Activated B cell treated with CpG ODN at 0.5 μM for 24 hours (primary cell): ENCODE results near the gene ADGRF1. TPM values are rescaled to one million over a fixed set of nuclear protein-coding genes. Genes with fewer than 3 reads are reported as not detected.

Experiments
- ATAC-seq: fragments of 200-7000 bp; cut with Tn5 transposase; one replicate; pipeline ENCODE4 v1.10.0; 2021; ENCODE audit warnings: low read depth, mild to moderate bottlenecking, moderate library complexity
- CTCF ChIA-PET: fragments of 350-600 bp; sonication (Branson Sonifier 250); formaldehyde crosslinking; loops from one replicate; lab custom pipeline; 2021; ENCODE audit warnings: antibody characterized with exemption; lab: Charles Lee
- POLR2A ChIA-PET: fragments of 350-600 bp; sonication (Branson Sonifier 250); formaldehyde crosslinking; loops from one replicate; lab custom pipeline; 2021; ENCODE audit warnings: antibody characterized with exemption; lab: Charles Lee
- DNase-seq: peaks from one replicate; pipeline ENCODE4 v3.0.0; 2022
- H3K27ac Mint-ChIP-seq: one replicate; pipeline ENCODE4 v1.8.0; 2020; ENCODE audit warnings: mixed read lengths
- H3K27me3 Mint-ChIP-seq: one replicate; pipeline ENCODE4 v1.8.0; 2021; ENCODE audit warnings: mixed read lengths
- H3K36me3 Mint-ChIP-seq: one replicate; pipeline ENCODE4 v1.8.0; 2021; ENCODE audit warnings: low read depth, mixed read lengths
- H3K4me1 Mint-ChIP-seq: one replicate; pipeline ENCODE4 v1.8.0; 2021; ENCODE audit warnings: mixed read lengths
- H3K4me3 Mint-ChIP-seq: one replicate; pipeline ENCODE4 v1.8.0; 2020; ENCODE audit warnings: mild to moderate bottlenecking, mixed read lengths
- H3K9me3 Mint-ChIP-seq: one replicate; pipeline ENCODE4 v1.8.0; 2020; ENCODE audit warnings: mixed read lengths
- intact Hi-C: fragments of 100-400 bp; cut with micrococcal nuclease; formaldehyde crosslinking; loops from one replicate; pipeline ENCODE4 v1.15.1; 2024
- total RNA-seq: library from RNA; stranded (reverse); gene quantifications from 2 replicates; pipeline ENCODE4 v1.2.3, GENCODE V29; 2022
- TF ChIP-seq, protein P1 (sequence below): fragments of 200-600 bp; IDR thresholded peaks from one replicate; pipeline ENCODE4 v1.8.0; 2022; ENCODE audit warnings: antibody characterized with exemption, mild to moderate bottlenecking

Gene ADGRF1
- total RNA-seq, 1 donor from 2014 or later: not detected

DNA sequence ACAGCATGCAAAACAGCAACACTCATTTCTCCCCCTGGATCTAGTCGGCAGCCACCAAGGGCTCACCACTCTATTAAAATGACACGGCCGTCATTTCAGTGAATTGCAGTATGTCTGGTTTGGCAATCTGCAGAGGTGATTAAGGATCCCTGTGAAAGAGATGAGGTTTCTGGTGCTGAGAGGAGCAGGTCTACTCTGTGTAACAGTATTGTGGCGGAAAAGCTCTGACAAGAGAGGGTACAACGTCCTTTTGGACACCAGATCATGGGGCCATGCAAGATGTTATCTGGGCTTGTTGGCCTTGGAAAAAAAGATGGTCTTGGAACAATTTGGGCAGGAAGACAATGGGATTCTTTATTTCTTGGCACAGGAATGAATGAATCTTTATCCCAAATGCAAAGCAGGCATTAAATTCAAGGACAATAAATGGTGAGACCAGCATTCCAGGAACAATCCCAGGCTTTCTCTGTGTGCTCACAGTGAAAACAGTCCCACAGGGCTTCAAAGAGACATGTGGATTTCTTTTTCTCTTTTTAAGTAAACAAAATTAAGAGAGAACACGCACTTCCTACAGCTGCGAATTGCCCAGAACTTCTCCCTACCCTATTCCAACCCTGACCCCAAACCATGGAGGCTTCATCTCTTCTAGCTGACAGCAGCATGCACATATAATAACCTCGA lies 33.7 kb upstream of the ADGRF1 start:
- POLR2A ChIA-PET: no interaction called here
- CTCF ChIA-PET: no interaction called here
- H3K36me3 Mint-ChIP-seq: no peaks in the 10 kb centered on the region

DNA sequence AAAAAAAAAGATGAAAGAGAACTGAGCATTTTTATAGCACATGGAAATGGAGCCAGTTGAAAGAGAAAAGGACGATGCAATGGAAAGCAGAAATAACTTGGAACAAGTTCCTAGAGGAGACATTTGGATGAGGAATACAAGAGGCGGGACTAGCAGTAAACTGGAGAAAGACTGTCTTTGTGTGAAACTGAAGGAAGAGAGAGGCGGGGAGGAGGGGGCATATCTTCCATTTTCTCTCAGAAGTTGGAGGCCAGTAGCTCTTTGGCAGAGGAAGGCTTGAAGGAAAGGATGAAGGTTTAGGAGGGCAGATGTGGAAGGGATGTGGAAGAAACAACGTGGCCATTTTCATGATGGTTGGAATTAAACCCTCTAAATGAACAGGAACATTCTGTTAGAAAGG lies 33.0 kb upstream of the ADGRF1 start:
- H3K4me1 Mint-ChIP-seq: no peaks in the 10 kb centered on the region
- TF ChIP-seq, protein P1, sequence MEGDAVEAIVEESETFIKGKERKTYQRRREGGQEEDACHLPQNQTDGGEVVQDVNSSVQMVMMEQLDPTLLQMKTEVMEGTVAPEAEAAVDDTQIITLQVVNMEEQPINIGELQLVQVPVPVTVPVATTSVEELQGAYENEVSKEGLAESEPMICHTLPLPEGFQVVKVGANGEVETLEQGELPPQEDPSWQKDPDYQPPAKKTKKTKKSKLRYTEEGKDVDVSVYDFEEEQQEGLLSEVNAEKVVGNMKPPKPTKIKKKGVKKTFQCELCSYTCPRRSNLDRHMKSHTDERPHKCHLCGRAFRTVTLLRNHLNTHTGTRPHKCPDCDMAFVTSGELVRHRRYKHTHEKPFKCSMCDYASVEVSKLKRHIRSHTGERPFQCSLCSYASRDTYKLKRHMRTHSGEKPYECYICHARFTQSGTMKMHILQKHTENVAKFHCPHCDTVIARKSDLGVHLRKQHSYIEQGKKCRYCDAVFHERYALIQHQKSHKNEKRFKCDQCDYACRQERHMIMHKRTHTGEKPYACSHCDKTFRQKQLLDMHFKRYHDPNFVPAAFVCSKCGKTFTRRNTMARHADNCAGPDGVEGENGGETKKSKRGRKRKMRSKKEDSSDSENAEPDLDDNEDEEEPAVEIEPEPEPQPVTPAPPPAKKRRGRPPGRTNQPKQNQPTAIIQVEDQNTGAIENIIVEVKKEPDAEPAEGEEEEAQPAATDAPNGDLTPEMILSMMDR: no peak
- POLR2A ChIA-PET: no interaction called here
- no peak for ATAC-seq
- peaks cover 4% of the 10 kb centered on the region for H3K27me3 Mint-ChIP-seq
- intact Hi-C loops: no loop called here
- no peak overlapping the region for H3K27ac Mint-ChIP-seq
- H3K9me3 Mint-ChIP-seq: no peaks in the 10 kb centered on the region
- H3K36me3 Mint-ChIP-seq: no peaks in the 10 kb centered on the region
- H3K4me3 Mint-ChIP-seq: no peak overlapping the region
- no peak for DNase-seq
- CTCF ChIA-PET: no interaction called here

More for the DNA sequence above, 33.7 kb upstream of the ADGRF1 start:
- Mint-ChIP-seq H3K4me3 (no peak overlapping the region), H3K9me3 (no peaks in the 10 kb centered on the region), H3K4me1 (no peaks in the 10 kb centered on the region), H3K27ac (no peak overlapping the region), H3K27me3 (peaks cover 4% of the 10 kb centered on the region)
- intact Hi-C loops: no loop called here
- ATAC-seq: no peak
- no peak for DNase-seq
- TF ChIP-seq, protein P1: no peak

- no peaks in the 10 kb centered on the region for H3K4me1 Mint-ChIP-seq
- no peak overlapping the region for H3K4me3 Mint-ChIP-seq
- intact Hi-C loops: no loop called here
- ATAC-seq (no peak), DNase-seq (no peak)
- CTCF ChIA-PET: no interaction called here
- TF ChIP-seq, protein P1: no peak
- no peak overlapping the region for H3K27ac Mint-ChIP-seq
- peaks cover 3% of the 10 kb centered on the region for H3K27me3 Mint-ChIP-seq
- H3K36me3 Mint-ChIP-seq: no peaks in the 10 kb centered on the region
- H3K9me3 Mint-ChIP-seq: no peaks in the 10 kb centered on the region
- POLR2A ChIA-PET: no interaction called here
Observed at GRCh38 chr6:47073125-47074110, 31.3 kb upstream of the ADGRF1 start.

- POLR2A ChIA-PET: no interaction called here
- TF ChIP-seq, protein P1: no peak
- CTCF ChIA-PET: no interaction called here
- H3K36me3 Mint-ChIP-seq: no peaks in the 10 kb centered on the region
- no peak overlapping the region for H3K4me3 Mint-ChIP-seq
- H3K4me1 Mint-ChIP-seq: no peaks in the 10 kb centered on the region
- intact Hi-C loops: no loop called here
- DNase-seq (no peak), ATAC-seq (no peak)
- H3K9me3 Mint-ChIP-seq: no peaks in the 10 kb centered on the region
- peaks cover 3% of the 10 kb centered on the region for H3K27me3 Mint-ChIP-seq
- no peak overlapping the region for H3K27ac Mint-ChIP-seq
Observed at GRCh38 chr6:47072667-47073066, 30.5 kb upstream of the ADGRF1 start.

GRCh38 chr6:47071681-47072080 lies 29.5 kb upstream of the ADGRF1 start:
- H3K36me3 Mint-ChIP-seq: no peaks in the 10 kb centered on the region
- ChIA-PET CTCF (no interaction called here), POLR2A (no interaction called here)
- H3K4me1 Mint-ChIP-seq: no peaks in the 10 kb centered on the region
- DNase-seq: no peak
- no peak for ATAC-seq
- no peak overlapping the region for H3K27ac Mint-ChIP-seq
- no peaks in the 10 kb centered on the region for H3K9me3 Mint-ChIP-seq
- intact Hi-C loops: no loop called here
- no peak overlapping the region for H3K4me3 Mint-ChIP-seq
- no peaks in the 10 kb centered on the region for H3K27me3 Mint-ChIP-seq
- TF ChIP-seq, protein P1: no peak
